Coronary artery (tissue), 2 donors: Measurements from ENCODE around the gene ID2.

Experiments used
- DNase-seq: peaks from one replicate; pipeline ENCODE4 v3.0.0-alpha.2; 2017; ENCODE audit warnings: low spot score
- H3K27ac ChIP-seq, 2 donors: fragments of 200-600 bp; sonication (generic); one replicate each; pipeline ENCODE4 v1.5.1; 2016 to 2019
- H3K4me3 ChIP-seq: fragments of 200-600 bp; sonication (generic); 2 replicates; pipeline ENCODE4 v1.5.1; 2016; ENCODE audit warnings: mild to moderate bottlenecking, moderate library complexity
- TF ChIP-seq, protein P1 (sequence below): fragments of 200-600 bp; sonication (generic); IDR thresholded peaks from one replicate; pipeline ENCODE4 v1.5.1; 2019; ENCODE audit warnings: antibody characterized with exemption

Gene ID2

DNA sequence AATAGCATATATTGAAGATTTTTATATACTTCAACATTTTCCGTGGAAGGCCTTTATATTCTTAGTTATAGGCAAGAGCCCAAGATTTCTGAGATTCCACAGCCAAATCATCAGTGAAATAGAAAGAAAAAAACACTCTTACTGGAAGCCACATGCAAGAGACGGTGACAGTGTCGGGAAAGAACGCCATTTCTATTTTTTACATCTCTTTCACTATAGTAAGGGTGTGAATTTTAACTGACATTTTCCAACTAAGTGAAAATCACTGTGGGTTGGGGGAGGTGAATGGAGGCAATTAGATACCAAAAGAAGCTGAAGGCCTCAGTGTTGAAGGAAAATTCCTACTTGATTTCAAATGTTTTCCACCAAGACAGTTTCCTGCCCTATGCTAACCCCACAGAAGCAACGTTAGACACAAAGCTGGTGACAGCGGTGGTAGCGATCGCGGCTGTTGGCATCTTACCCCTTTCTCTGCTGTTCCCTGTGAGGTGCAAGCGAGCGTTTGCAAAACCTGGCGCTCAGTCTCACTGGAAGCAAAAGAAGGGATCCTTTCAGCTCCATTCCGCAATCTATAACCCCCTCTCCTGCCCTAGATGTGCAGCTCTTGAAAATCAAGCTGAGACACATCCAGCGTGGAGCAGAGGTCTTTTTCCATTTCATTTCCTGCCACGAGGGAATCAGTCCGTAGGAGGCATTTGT lies 20.0 kb downstream of the ID2 start:
- Histone ChIP-seq H3K4me3 (peak overlapping the region; percentile 52), H3K27ac (peak overlapping the region in 1 of 2 donors; percentile 18)
- DNase-seq = no peak
- TF ChIP-seq, protein P1, sequence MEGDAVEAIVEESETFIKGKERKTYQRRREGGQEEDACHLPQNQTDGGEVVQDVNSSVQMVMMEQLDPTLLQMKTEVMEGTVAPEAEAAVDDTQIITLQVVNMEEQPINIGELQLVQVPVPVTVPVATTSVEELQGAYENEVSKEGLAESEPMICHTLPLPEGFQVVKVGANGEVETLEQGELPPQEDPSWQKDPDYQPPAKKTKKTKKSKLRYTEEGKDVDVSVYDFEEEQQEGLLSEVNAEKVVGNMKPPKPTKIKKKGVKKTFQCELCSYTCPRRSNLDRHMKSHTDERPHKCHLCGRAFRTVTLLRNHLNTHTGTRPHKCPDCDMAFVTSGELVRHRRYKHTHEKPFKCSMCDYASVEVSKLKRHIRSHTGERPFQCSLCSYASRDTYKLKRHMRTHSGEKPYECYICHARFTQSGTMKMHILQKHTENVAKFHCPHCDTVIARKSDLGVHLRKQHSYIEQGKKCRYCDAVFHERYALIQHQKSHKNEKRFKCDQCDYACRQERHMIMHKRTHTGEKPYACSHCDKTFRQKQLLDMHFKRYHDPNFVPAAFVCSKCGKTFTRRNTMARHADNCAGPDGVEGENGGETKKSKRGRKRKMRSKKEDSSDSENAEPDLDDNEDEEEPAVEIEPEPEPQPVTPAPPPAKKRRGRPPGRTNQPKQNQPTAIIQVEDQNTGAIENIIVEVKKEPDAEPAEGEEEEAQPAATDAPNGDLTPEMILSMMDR = no peak

DNA sequence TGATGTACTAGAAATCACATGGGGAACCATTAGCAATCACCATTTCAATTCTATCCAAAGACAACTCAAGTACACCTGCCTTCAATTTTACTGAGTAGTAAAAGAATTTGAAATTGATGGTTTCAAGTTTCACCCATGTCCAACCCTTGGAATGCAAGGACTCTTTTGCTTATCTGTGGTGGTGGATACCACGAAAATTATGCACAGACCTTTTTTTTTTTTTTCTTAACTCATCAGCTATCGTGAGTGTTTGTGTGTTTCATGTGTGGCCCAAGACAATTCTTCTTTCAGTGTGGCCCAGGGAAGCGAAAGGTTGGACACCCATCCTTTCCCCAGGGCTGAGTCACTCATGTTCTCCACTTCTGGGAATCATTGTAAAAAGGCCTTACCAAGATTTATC lies 23.1 kb downstream of the ID2 start:
- no peak overlapping the region for H3K27ac ChIP-seq
- TF ChIP-seq, protein P1 = no peak
- no peak overlapping the region for H3K4me3 ChIP-seq
- DNase-seq = no peak

DNA sequence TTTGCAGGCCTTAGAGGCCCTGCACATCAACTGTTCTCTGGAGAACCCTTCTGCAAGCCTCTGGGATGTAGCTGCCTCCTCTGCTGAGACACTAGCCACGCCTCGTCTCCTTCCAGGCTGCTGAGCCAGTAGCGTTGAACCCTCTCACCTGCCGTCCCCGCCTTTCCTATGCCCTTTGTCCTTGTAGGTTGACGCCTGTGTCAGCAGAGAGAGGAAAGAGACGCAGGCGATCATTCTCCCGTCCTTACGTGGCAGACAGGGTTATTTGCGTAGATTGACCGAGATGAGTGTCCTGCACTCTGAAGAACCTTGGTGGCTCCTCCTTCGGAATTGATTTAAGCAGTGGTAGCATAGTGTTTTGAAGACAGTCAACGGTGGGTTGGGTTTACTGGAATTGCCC lies 27.8 kb downstream of the ID2 start:
- Histone ChIP-seq H3K27ac (no peak overlapping the region), H3K4me3 (no peak overlapping the region)
- TF ChIP-seq, protein P1 = no peak
- DNase-seq = no peak

DNA sequence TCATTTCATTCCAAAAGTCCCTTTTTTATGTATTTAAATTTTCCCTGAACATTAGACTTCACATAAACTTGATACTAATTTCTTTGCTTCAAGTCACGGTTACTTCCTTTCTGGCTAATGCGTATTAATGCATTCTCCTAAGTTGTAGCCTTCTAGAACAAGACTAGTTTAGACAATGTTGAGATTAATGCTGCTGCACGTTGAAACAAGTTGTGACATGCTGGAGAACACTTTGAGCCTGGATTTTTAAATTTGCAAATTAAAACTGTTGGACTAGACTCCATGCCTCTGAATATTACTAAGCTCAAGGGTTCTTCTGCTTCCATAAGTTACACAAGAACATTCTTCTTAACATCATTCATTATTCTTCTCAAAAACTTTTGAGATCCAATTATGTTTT lies 29.1 kb downstream of the ID2 start:
- H3K27ac ChIP-seq = no peak overlapping the region
- TF ChIP-seq, protein P1 = no peak
- DNase-seq = no peak
- H3K4me3 ChIP-seq = no peak overlapping the region

DNA sequence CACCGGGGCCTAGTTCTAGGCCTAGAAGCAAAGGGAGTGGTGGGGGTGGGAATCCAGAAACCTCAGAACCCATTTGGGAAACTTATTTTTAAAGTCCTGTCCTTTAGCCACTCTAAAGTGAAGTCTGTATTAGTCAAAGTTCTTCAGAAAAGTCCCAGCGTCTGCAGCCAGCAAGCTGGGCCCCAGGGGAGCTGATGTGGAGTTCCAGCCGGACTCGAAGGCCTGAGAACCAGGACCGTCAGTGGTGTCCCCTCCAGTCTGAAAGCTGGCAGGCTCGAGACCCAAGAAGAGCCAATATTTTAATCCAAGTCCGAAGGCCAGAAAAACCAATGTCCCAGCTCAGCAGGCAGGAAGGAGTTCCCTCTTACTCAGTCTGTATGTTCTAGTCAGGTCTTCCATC lies 32.4 kb downstream of the ID2 start:
- TF ChIP-seq, protein P1 = no peak
- Histone ChIP-seq H3K27ac (peak overlapping the region; percentile 4 to 57), H3K4me3 (no peak overlapping the region)
- no peak for DNase-seq

DNA sequence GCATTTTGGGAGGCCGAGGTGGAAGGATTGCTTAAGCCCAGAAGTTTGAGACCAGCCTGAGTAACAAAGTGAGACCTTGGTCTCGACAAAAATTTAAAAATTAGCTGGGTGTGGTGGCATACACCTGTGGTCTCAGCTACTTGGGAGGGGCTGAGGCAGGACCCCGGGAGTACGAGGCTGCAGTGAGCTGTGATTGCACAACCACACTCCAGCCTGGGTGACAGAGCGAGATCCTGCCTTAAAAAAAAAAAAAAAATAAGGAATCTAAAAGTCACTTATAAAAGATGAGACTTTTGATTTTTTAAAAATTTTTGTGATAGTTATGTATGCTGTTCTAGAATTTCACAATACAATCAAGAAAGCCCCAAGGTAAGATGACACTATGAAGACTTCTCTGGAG lies 33.1 kb downstream of the ID2 start:
- no peak overlapping the region for H3K4me3 ChIP-seq
- DNase-seq = no peak
- TF ChIP-seq, protein P1 = no peak
- H3K27ac ChIP-seq = no peak overlapping the region

DNA sequence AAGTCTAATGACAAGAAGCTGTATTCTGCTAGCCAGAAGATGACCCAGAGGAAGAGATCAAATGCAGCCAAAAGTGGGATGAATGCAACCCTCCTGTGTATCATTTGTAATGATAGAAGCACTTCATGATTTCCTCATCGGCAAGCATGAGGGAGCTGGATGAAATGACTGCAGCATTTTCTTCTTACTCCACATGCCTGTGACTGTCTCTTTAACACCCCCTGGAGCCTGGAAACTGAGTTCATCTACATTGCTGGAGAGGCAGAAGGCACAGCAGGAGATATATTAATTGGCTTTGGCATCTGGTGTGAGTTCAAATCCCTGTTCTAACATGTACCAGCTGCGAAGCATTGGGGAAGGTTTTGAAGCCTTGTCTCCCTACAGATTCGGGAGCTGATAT lies 37.7 kb downstream of the ID2 start:
- DNase-seq = no peak
- H3K27ac ChIP-seq = no peak overlapping the region
- H3K4me3 ChIP-seq = no peak overlapping the region
- TF ChIP-seq, protein P1 = no peak
